GM19099 (cell line): Measurements from ENCODE around the gene MUC15.

ENCODE experiments used
- POLR2A ChIP-seq: IDR thresholded peaks from 3 replicates; pipeline ENCODE4 v1.6.1; 2011; ENCODE audit warnings: low read depth; ENCODE audit not compliant: insufficient read length; ENCODE audit errors: extremely low read depth

The MUC15 gene

GRCh38 chr11:26539517-26539916 is 32.5 kb downstream of the MUC15 start:
- no peak for TF ChIP-seq POLR2A

DNA sequence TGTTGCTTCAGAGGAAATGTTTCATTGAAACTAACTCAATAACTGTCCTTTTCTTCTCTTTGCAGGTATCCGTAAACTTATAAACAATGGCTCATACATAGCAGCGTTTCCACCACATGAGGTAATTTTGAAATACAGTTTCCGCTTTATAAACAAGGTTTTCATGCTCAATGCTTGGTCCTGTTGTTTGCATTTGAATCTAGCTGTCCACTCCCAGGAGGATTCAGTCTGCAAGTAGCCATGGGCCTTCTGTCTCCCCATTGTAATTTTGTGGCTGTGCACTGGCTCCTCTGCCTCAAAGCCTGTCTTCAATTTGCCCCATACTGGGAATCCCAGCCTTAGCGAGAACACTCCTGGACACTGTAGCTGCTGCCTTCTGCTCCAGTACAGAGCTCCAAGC is 34.7 kb downstream of the MUC15 start:
- TF ChIP-seq POLR2A, result no peak

GRCh38 chr11:26527685-26528084 is 44.4 kb downstream of the MUC15 start:
- no peak for TF ChIP-seq POLR2A

- no peak for TF ChIP-seq POLR2A
These were observed 49.0 kb downstream of the MUC15 start for GRCh38 chr11:26522912-26523610.

GRCh38 chr11:26519469-26519868 is 52.6 kb downstream of the MUC15 start:
- TF ChIP-seq POLR2A, result no peak

DNA sequence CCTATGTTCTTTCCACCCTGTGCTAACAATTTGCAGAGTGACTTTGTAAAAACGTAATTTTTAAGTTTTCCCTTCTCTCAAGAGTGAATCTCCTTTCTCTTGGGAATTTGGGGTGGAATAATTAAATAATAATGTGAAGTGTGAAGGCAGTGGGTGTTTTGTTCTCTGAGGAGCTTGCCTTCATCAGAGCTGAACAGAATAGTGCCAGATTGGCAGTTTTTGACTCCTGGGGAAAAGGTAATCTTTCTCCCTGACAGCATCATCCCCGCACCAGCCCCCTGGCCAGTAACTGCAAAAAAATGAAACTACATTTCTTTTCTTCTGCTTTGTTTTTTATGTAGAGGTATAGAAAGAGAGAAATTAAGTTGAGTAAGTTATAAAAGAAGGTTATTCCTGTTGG is 59.9 kb downstream of the MUC15 start:
- no peak for TF ChIP-seq POLR2A

- TF ChIP-seq POLR2A, result no peak
These were observed 61.3 kb downstream of the MUC15 start for GRCh38 chr11:26510756-26511155.

DNA sequence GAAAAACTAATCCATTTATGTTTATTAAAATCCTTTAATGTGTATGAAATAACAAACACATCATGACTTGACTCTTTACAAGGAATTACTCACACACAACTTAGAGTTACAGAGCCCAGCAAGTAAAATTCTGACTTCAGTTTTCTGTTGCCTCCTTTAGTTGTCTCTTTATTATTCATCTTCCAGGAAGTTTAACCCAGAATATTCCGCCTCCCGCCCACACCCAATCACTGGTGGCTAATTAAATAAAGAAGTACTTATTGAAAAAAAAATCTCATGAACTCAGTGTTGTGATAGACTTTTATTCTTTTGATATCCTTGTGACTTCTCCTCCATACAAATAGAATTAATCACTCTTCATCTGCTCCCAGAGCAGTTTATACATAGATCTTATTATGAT is 61.9 kb downstream of the MUC15 start:
- TF ChIP-seq POLR2A, result no peak
